T-helper 2 cell treated with Interferon-gamma antibody and Interleukin-4, amounts not matched to agents 100 ng/mL and 5 ng/mL, for 36 hours (primary cell): ENCODE data around the gene CDH11. TPM values are rescaled to one million over a fixed set of nuclear protein-coding genes. Genes with fewer than 3 reads are reported as not detected.

Experiments used
- intact Hi-C: fragments of 100-400 bp; cut with micrococcal nuclease; formaldehyde crosslinking; loops from one replicate; pipeline ENCODE4 v1.15.1; 2023
- total RNA-seq: library from RNA; stranded (reverse); gene quantifications from 2 replicates; pipeline ENCODE4 v1.2.3, GENCODE V29; 2022

CDH11 gene
- total RNA-seq, 1 donor from 2014 or later: not detected

GRCh38 chr16:64919141-64919540 is 202.7 kb downstream of the CDH11 start:
- intact Hi-C loops: no loop called here

- intact Hi-C loops: no loop called here
Observed at GRCh38 chr16:64916051-64916450, 205.8 kb downstream of the CDH11 start.

GRCh38 chr16:64910356-64910755 is 211.5 kb downstream of the CDH11 start:
- intact Hi-C loops: no loop called here

GRCh38 chr16:64907844-64908243 is 214.0 kb downstream of the CDH11 start:
- intact Hi-C loops: no loop called here

GRCh38 chr16:64903770-64904169 is 218.1 kb downstream of the CDH11 start:
- intact Hi-C loops: no loop called here

- intact Hi-C loops: no loop called here
Observed at GRCh38 chr16:64900517-64900916, 221.3 kb downstream of the CDH11 start.

GRCh38 chr16:64900019-64900418 is 221.8 kb downstream of the CDH11 start:
- intact Hi-C loops: no loop called here

GRCh38 chr16:64898159-64898558 is 223.7 kb downstream of the CDH11 start:
- intact Hi-C loops: no loop called here
